GM12864 (cell line): ENCODE results near the gene ST6GALNAC5.

Source experiments
- DNase-seq: peaks from one replicate; pipeline ENCODE4 v3.0.0-alpha.2; 2011; ENCODE audit warnings: low read depth
- H3K4me3 ChIP-seq: 2 replicates; pipeline ENCODE4 v1.5.1; 2011; ENCODE audit warnings: mild to moderate bottlenecking, low read depth, low read length, control low read depth
- TF ChIP-seq, protein P1 (sequence below): IDR thresholded peaks from 2 replicates; pipeline ENCODE4 v1.5.1; 2011; ENCODE audit warnings: low read depth, mild to moderate bottlenecking, moderate library complexity, low read length, control low read depth, inconsistent platforms; ENCODE audit errors: missing control alignments

ST6GALNAC5 gene

DNA sequence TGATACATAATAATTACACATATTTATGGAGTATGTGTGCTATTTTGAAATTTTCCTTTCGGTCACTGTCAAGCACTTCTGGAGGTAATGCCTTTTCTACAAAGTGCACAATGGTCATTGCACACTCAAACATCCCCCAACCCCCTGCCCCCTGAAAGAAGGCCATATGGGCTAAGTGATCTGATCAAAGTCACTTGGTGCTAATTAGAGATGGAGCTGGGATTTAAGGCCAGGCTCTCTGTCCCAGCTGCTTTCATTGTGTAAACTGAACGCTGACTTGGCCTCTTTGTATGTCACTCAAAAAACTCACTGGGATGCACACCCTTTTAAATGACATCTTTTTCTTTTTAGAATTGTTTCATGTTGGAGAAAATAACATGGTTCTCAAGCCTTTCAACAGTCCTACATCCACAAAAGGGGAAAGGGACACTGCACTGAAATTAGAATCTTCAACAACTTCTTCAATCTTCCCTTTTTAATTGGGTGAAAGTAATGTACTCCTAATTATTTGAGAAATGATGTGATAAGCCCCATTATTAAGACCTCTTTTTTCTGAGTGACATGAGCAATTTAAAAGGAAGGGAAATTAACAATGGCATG lies 149.2 kb downstream of the ST6GALNAC5 start:
- TF ChIP-seq, protein P1, sequence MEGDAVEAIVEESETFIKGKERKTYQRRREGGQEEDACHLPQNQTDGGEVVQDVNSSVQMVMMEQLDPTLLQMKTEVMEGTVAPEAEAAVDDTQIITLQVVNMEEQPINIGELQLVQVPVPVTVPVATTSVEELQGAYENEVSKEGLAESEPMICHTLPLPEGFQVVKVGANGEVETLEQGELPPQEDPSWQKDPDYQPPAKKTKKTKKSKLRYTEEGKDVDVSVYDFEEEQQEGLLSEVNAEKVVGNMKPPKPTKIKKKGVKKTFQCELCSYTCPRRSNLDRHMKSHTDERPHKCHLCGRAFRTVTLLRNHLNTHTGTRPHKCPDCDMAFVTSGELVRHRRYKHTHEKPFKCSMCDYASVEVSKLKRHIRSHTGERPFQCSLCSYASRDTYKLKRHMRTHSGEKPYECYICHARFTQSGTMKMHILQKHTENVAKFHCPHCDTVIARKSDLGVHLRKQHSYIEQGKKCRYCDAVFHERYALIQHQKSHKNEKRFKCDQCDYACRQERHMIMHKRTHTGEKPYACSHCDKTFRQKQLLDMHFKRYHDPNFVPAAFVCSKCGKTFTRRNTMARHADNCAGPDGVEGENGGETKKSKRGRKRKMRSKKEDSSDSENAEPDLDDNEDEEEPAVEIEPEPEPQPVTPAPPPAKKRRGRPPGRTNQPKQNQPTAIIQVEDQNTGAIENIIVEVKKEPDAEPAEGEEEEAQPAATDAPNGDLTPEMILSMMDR, result no peak
- no peak for DNase-seq
- no peak overlapping the region for H3K4me3 ChIP-seq

DNA sequence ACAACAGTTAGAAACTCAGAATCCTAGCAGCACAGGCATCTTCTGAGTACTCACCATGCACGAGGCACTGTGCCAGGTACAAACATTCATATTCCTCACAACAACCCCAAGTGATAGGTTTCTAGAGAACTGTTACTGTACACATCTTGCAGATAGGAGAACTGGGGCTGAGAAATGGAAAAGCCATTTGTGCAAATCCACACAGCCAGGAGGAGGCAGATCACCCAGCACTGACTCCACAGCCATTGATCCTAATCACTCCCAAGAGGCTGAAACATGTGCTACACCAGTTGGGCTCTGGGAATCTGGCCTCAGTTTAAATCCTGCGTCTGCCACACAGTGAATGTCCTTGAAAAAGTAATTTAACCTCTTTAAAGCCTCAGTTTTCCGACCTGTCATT lies 151.0 kb downstream of the ST6GALNAC5 start:
- H3K4me3 ChIP-seq, result no peak overlapping the region
- DNase-seq, result no peak
- TF ChIP-seq, protein P1, result no peak

DNA sequence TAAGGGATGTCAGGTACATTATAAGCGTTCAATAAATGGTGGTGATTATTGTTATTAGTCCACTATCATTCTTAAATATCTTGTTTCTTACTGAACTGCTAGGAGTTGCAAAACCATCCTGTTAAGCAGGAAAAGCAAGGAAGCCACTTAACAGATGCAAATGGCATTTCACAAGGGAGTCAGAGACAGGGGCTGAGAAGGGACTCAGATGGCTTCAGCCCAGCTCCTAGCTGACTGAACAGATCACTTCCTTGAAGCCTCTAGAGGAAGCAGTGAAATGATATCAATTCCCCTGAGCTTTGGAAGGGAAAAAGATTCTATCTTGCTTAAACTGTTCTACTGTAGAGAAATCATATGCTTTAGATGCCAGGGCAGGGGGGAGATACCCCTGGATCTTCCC lies 151.5 kb downstream of the ST6GALNAC5 start:
- H3K4me3 ChIP-seq, result no peak overlapping the region
- TF ChIP-seq, protein P1, result no peak
- no peak for DNase-seq

DNA sequence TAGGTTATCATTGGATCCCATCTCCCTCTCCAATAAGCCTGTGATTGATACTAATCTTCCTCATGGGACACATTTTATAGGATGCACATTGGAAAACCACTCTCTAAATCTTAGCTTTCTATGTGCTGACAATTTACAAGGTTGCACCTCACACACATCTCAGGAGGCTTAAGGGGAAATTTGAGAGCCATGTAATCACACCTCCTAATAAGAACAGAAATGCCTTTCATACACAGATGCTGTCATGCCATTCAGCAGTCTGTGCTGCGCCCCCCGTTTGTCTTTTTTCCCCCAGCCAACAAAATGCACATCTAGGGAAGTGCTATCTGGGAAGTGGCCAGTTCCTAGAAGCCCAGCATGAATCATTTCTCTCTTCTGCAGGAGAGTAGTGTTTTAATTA lies 154.5 kb downstream of the ST6GALNAC5 start:
- TF ChIP-seq, protein P1, result no peak
- no peak overlapping the region for H3K4me3 ChIP-seq
- no peak for DNase-seq

DNA sequence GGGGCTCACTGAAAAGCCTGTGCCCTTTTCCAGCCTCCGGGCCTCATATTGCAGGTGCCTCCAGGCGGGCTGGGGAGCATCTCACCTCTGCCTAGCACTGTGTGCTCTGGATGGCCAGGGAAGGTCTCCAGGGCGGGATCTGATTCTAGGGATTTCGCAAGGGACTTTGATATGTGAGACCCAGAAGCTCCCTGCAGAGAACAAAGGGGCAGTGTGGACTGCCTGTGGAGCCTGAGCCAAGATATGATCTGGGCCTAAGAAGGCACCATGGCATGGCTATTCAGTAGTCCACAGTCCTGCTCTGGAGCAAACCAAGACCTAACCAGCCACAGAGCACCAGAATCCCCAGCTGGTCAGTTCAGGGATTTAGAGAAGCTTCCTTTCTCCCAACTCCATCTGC lies 157.2 kb downstream of the ST6GALNAC5 start:
- no peak overlapping the region for H3K4me3 ChIP-seq
- TF ChIP-seq, protein P1, result no peak
- DNase-seq, result no peak

DNA sequence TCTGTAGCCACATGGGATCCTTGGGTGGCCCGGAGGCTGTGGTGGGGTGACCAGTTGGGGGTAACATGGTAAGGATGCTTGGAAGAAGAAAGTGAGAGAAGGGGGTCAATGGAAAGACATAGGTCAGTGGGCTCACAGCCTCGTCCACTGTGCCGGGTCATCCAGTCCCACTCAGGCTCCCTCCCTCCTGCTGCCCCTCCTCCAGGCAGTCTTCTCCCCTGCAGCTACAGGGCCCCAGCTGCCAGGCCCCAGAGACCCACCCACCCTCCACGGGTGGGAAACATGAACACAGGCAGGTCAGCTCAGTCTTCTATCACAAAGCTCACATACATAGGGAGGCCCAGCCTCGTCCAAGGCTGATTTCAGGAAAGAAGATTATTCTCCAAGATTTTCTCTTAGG lies 158.3 kb downstream of the ST6GALNAC5 start:
- H3K4me3 ChIP-seq, result no peak overlapping the region
- TF ChIP-seq, protein P1, result no peak
- no peak for DNase-seq

DNA sequence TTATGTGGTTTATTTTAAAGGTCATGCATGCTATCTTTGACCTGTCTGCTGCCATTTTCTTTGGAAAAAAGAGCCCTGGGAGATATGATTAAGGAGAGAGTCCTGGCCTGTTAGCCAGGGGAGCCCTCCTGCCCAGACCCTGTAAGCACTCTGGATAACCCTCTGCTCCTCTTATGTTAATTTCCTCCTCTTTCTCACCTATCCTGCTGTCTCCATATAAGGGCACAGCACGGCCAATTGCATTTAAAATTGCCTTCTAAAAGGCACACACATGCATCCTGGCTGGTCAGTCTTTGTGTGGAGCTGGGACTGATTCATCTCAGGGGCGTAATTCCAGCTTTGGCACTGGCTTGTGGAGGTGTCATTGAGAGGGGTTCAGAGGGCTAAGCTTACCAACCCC lies 158.9 kb downstream of the ST6GALNAC5 start:
- no peak overlapping the region for H3K4me3 ChIP-seq
- DNase-seq, result no peak
- TF ChIP-seq, protein P1, result no peak
